Measurements from ENCODE around the gene TMIE.

TMIE gene

GRCh38 chr3:46701181-46701939 is at the start of gene TMIE:
TSS of gene TMIE (plus strand) at chr3:46701392. CDS start at chr3:46701488, 96 bp downstream.
- DNase-seq = no peak

GRCh38 chr3:46655271-46655670 is 45.9 kb upstream of the TMIE start:
- DNase-seq = no peak

GRCh38 chr3:46656778-46657556 is 44.2 kb upstream of the TMIE start:
- DNase-seq = no peak

GRCh38 chr3:46659285-46659684 is 41.9 kb upstream of the TMIE start:
- no peak for DNase-seq

- no peak for DNase-seq
These were observed 41.2 kb upstream of the TMIE start for GRCh38 chr3:46660003-46660402.

- DNase-seq = no peak
These were observed 40.4 kb upstream of the TMIE start for GRCh38 chr3:46660543-46661523.

- DNase-seq = no peak
These were observed 39.1 kb upstream of the TMIE start for GRCh38 chr3:46661776-46662766.

- DNase-seq = no peak
These were observed 38.2 kb upstream of the TMIE start for GRCh38 chr3:46662771-46663551.

GRCh38 chr3:46663591-46664135 is 37.5 kb upstream of the TMIE start:
- no peak for DNase-seq

GRCh38 chr3:46664188-46664970 is 36.8 kb upstream of the TMIE start:
- DNase-seq = no peak

- DNase-seq = no peak
These were observed 36.0 kb upstream of the TMIE start for GRCh38 chr3:46664971-46665762.

GRCh38 chr3:46665763-46666452 is 35.3 kb upstream of the TMIE start:
- DNase-seq = no peak

GRCh38 chr3:46666453-46666845 is 34.7 kb upstream of the TMIE start:
- DNase-seq = no peak

GRCh38 chr3:46667061-46667621 is 34.1 kb upstream of the TMIE start:
- no peak for DNase-seq

GRCh38 chr3:46667657-46668056 is 33.5 kb upstream of the TMIE start:
- no peak for DNase-seq

GRCh38 chr3:46668116-46668515 is 33.1 kb upstream of the TMIE start:
- DNase-seq = no peak

GRCh38 chr3:46668591-46668990 is 32.6 kb upstream of the TMIE start:
- DNase-seq = no peak

Measured in SIG-M5 (cell line).